ENCODE measurements around the gene EEF1AKMT2.

DNA sequence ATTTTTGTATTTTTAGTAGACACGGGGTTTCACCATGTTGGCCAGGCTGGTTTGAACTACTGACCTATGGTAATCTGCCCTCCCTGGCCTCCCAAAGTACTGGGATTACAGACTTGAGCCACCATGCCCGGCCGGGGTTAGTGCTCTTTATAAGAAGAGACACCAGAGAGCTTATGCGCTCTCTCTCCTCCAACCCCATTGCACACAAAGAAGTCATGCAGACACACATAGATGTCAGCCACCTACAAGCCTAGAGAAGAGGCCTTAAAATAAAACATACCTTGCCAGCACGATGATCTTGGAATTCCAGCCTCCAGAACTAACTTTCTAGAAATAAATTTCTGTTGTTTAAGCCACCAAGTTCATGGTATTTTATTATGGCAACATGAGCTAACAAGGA, 37.5 kb downstream of the EEF1AKMT2 start:
- TF ChIP-seq POLR2A (IDR thresholded peaks at IDR 0.05; ENCODE audit: low read depth, low read length): no peak
- no peak for TF ChIP-seq POLR2AphosphoS5 (IDR thresholded peaks at IDR 0.05; ENCODE audit: low read depth, low read length)
- no peak for TF ChIP-seq TAF1 (IDR thresholded peaks at IDR 0.05; ENCODE audit: borderline replicate concordance, low read depth, low read length)

All from GM12892 (cell line).